ENCODE measurements around the gene DDAH2.

The DDAH2 gene

DNA sequence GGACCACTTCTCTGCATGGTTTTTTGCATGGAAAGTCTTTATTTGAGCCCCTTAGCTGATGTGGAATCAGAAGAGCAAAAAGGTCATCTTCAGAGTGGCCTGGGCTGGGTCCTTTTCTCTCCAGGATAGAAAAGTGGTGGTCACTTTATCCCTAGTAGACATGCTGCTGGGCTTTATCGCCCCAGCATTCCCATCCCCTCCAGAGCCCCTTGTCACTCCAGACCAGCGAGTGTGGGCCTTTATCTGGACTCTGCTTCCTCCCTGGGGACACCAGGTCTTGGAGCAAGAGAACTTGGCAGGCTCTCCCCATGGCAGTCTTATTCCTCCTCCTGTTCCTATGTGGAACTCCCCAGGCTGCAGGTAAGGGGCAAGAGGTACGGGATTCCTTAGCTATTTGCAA, 22.5 kb downstream of the DDAH2 start, which contains the start of gene LY6G6F:
Gene LY6G6F, plus strand, starts transcription at position 268 of the 400 bp plus-strand sequence. Its CDS starts 41 bp downstream, at position 309.
- no peak for TF ChIP-seq CTCF (IDR thresholded peaks at IDR 0.05; ENCODE audit: control insufficient read depth, insufficient read depth, low read depth, low read length, missing control alignments)
- no peak for DNase-seq (ENCODE audit: low read depth)
- no peak within 1 kb of the TSS for H3K4me3 ChIP-seq (ENCODE audit: control insufficient read depth, low read depth, low read length)

DNA sequence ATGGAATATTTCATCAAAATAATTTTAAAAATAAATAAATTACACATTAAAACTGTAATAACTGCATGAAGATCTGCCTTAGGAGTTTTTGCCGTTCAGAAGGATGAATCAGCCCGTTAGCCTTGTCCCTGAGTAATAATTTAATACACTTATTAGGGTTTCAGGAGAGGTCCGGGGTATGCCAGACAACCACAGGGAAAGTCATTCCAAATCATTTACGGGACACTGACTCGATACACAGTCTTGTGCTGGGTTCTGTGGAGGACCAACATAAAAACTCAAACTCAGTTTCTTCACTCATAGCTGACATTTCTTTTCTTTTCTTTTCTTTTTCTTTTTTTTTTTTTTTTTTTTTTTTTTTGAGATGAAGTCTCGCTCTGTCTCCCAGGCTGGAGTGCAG, 23.2 kb downstream of the DDAH2 start:
- H3K4me3 ChIP-seq (ENCODE audit: control insufficient read depth, low read depth, low read length), result no peak overlapping the region

GRCh38 chr6:31702819-31703716, 26.0 kb downstream of the DDAH2 start, which contains the start of gene ABHD16A:
Gene ABHD16A (minus strand): TSS chr6:31703324. CDS start chr6:31703281, 43 bp downstream.
- peak; percentile 90 for DNase-seq (ENCODE audit: low read depth)
- peak; percentile 9 for TF ChIP-seq CTCF (IDR thresholded peaks at IDR 0.05; ENCODE audit: control insufficient read depth, insufficient read depth, low read depth, low read length, missing control alignments)
- peak within 1 kb of the TSS; percentile 86 for H3K4me3 ChIP-seq (ENCODE audit: control insufficient read depth, low read depth, low read length)

More for the DNA sequence above, 23.2 kb downstream of the DDAH2 start:
- no peak for DNase-seq (ENCODE audit: low read depth)
- TF ChIP-seq CTCF (IDR thresholded peaks at IDR 0.05; ENCODE audit: control insufficient read depth, insufficient read depth, low read depth, low read length, missing control alignments), result no peak

DNA sequence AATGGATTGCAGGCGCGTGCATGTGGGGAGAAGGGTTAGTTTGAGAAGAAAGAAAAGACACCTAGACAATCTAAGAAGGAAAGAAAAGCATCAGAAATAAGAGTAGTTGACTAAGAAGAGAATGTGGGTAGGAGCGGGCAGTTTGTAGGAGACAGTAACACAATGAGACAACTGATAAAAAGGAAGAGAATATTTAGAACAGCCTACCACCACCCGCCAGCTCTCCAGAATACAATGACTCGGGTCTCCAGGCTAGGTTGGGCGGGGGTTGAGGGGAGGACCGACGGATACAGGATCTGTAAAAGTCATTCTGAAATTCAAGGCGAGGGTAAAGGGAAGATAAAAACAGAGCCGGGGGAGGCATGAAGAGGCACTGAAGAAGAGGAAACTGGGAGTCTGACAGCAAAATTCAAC, 26.7 kb downstream of the DDAH2 start:
- TF ChIP-seq CTCF (IDR thresholded peaks at IDR 0.05; ENCODE audit: control insufficient read depth, insufficient read depth, low read depth, low read length, missing control alignments), result no peak
- no peak for DNase-seq (ENCODE audit: low read depth)
- peak overlapping the region; percentile 86 for H3K4me3 ChIP-seq (ENCODE audit: control insufficient read depth, low read depth, low read length)

- no peak for DNase-seq (ENCODE audit: low read depth)
- TF ChIP-seq CTCF (IDR thresholded peaks at IDR 0.05; ENCODE audit: control insufficient read depth, insufficient read depth, low read depth, low read length, missing control alignments), result no peak
Measured at GRCh38 chr6:31701666-31702404, 27.3 kb downstream of the DDAH2 start.

DNA sequence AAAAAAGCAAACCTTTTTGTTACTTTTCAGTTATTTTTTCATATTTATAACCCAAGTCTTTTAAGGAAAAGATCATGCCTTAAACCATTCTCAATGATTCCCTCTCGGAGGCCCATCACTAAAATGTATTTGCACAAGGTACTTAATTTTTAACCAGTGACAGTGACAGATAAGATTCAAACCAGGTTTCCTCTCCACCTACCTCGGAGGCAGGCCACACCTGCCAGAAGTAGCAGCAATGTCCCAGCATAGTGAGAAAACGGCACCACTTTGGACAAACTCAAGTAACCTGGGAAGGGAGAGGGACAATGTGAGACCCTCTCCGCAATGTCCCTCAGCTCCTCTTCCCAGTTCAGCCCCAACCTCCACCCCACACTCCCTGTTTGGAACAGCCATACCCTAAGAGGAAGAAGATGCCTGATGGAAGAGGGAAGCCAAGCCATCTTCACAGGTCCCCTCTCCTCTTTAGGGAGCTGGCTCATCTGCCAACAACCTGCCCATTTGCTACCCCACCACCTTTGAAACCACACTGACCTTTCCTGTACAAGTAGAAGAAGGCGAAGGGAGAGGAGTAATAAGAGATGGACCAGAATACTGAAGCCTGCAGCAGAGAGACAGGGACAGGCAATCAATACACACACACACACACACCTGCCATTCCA, 28.2 kb downstream of the DDAH2 start:
- no peak for DNase-seq (ENCODE audit: low read depth)
- TF ChIP-seq CTCF (IDR thresholded peaks at IDR 0.05; ENCODE audit: control insufficient read depth, insufficient read depth, low read depth, low read length, missing control alignments), result no peak
- H3K4me3 ChIP-seq (ENCODE audit: control insufficient read depth, low read depth, low read length), result no peak overlapping the region

More at GRCh38 chr6:31701666-31702404, 27.3 kb downstream of the DDAH2 start:
- H3K4me3 ChIP-seq (ENCODE audit: control insufficient read depth, low read depth, low read length), result peak overlapping the region; percentile 86

All from AG09309 (cell line).